Measurements from ENCODE around the gene NUP107. TPM values are rescaled to one million over a fixed set of nuclear protein-coding genes. Genes with fewer than 3 reads are reported as not detected.

NUP107 gene
- total and polyA plus RNA-seq, 12 donors = 9.9 to 25.7 (median 21.8) TPM

DNA sequence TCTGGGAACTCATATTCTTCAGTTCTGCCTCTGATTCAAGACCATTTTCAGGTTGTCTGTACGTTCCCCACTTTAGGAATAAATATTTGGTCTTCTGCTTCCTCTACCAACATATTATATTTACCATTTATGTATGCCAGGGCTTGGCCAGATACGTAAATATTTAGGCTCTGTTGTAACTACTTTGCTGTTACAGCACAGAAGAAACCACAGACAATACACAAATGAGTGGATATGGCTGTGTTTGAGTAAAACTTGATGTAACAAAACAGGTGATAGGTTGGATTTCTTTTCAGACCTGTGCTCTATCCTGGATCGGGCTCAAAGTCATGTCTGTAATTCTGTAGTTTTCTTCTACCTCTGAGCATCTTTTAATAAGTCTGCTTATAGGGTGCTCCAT is 38.6 kb upstream of the NUP107 start:
- Histone ChIP-seq H3K4me3 (no peak overlapping the region), H3K4me1 (peaks cover 0 to 41% (median 15%) of the 10 kb centered on the region in 9 donors), H3K9me3 (no peaks in the 10 kb centered on the region), H3K27me3 (no peaks in the 10 kb centered on the region), H3K36me3 (peaks cover 0 to 54% (median 17%) of the 10 kb centered on the region in 9 donors), H3K27ac (no peak overlapping the region)
- DNase-seq (no peak), ATAC-seq (no peak)
- 90 to 91% methylated on average over 3 of the region's 3 CpGs for WGBS, 2 donors
- TF ChIP-seq, protein P1, sequence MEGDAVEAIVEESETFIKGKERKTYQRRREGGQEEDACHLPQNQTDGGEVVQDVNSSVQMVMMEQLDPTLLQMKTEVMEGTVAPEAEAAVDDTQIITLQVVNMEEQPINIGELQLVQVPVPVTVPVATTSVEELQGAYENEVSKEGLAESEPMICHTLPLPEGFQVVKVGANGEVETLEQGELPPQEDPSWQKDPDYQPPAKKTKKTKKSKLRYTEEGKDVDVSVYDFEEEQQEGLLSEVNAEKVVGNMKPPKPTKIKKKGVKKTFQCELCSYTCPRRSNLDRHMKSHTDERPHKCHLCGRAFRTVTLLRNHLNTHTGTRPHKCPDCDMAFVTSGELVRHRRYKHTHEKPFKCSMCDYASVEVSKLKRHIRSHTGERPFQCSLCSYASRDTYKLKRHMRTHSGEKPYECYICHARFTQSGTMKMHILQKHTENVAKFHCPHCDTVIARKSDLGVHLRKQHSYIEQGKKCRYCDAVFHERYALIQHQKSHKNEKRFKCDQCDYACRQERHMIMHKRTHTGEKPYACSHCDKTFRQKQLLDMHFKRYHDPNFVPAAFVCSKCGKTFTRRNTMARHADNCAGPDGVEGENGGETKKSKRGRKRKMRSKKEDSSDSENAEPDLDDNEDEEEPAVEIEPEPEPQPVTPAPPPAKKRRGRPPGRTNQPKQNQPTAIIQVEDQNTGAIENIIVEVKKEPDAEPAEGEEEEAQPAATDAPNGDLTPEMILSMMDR (IDR thresholded peaks at IDR 0.05) = no peak
- intact Hi-C loops (cut with DNase I) = loop anchor here in 1 of 10 donors (5.0 kb wide), 1 partner anchor 36 kb away; the partner anchor contains the start of gene RAP1B

DNA sequence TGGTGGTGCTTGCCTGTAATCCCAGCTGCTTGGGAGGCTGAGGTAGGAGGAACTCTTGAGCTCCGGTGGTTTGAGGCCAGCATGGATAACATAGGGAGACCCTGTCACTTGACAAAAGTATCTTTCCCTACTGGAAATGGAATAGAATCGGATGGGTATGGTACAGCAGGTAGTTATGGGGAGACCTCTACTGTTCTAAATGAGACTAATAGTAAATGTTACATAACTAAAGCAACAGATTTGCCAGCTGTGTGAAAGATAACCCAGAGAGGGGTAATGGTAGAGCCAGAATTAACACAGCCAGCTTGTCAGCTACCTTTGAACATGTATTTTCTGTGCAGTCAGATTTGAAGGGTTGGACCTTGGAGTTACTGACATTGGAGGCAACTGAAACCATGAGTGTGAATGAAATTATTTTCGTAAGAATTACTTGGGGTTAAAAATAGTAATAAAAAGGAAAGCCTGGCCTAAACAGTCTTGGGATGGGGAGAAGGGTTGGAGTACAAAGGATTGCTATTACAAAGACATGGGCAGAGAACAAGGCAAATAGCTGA is 21.7 kb upstream of the NUP107 start:
- Histone ChIP-seq H3K36me3 (peaks cover 0 to 56% (median 10%) of the 10 kb centered on the region in 9 donors), H3K27ac (peak overlapping the region in 3 of 10 donors; percentile 10 to 30 (median 29)), H3K9me3 (no peaks in the 10 kb centered on the region), H3K4me1 (peaks cover 0 to 9% (median 5%) of the 10 kb centered on the region in 9 donors), H3K27me3 (no peaks in the 10 kb centered on the region), H3K4me3 (no peak overlapping the region)
- intact Hi-C loops (cut with DNase I) = loop anchor here in 3 of 10 donors (5.0 to 10.0 kb wide), 2 partner anchors 308 to 310 kb away; no protein-coding TSS in a partner anchor
- ATAC-seq (peak; percentile 56 to 89 (median 76)), DNase-seq (no peak)
- TF ChIP-seq, protein P1 (IDR thresholded peaks at IDR 0.05) = peak in 5 of 9 donors; percentile 13 to 52 (median 41)
- 66 to 76% methylated on average over 3 of the region's 3 CpGs for WGBS, 2 donors

DNA sequence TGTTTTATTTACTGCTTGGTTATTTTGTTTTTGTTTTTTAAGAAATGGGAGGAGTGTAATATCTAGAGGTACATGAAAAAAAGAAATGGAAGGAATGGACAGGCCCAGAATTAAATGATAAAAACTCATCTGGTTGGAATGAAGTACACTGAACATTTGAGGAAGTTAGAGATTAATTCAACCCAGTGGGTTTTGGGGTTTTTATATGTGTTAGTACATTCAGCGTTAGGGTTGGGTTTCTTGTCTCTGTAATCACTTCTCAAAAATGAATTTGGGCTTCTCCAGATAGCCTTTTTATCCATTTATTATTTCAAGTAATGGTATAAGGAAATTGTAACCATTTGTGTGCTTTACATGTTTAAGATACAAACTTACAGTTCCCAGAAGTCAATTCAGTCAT is 19.5 kb upstream of the NUP107 start:
- intact Hi-C loops (cut with DNase I) = loop anchor here in 3 of 10 donors (5.0 to 10.0 kb wide), 2 partner anchors 310 to 312 kb away; no protein-coding TSS in a partner anchor

DNA sequence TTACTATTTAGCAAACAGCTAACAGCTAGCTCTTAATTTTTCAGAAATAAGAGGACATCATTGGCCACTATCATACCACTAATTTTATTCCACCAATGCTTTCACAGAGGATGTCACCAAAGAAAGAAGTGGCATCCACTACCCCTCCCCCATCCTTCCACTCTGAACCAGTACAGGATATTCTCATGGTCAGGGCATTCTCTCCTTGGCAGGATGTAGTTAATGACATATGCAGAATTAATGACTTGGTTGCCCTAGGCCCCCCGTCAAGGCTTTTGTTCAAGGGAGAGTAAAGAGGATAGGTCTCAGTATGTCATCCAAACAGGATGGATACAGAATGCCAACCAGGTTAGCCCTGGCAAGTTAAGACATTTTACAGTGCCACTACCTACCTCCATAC is 18.9 kb upstream of the NUP107 start:
- Histone ChIP-seq H3K27ac (no peak overlapping the region), H3K27me3 (no peaks in the 10 kb centered on the region), H3K9me3 (no peaks in the 10 kb centered on the region), H3K4me3 (no peak overlapping the region), H3K4me1 (peaks cover 0 to 9% (median 5%) of the 10 kb centered on the region in 9 donors), H3K36me3 (peaks cover 0 to 30% (median 0%) of the 10 kb centered on the region in 9 donors)
- intact Hi-C loops (cut with DNase I) = loop anchor here in 3 of 10 donors (5.0 to 10.0 kb wide), 2 partner anchors 311 to 313 kb away; no protein-coding TSS in a partner anchor
- no peak for DNase-seq
- no peak for ATAC-seq
- TF ChIP-seq, protein P1 (IDR thresholded peaks at IDR 0.05) = no peak
- WGBS, 2 donors = 57 to 58% methylated on average over 1 of the region's 1 CpG

More for the DNA sequence above, 19.5 kb upstream of the NUP107 start:
- no peak for DNase-seq
- 83 to 93% methylated on average over 1 of the region's 1 CpG for WGBS, 2 donors
- TF ChIP-seq, protein P1 (IDR thresholded peaks at IDR 0.05) = no peak
- Histone ChIP-seq H3K36me3 (peaks cover 0 to 35% (median 0%) of the 10 kb centered on the region in 9 donors), H3K27ac (no peak overlapping the region), H3K4me3 (no peak overlapping the region), H3K4me1 (peaks cover 0 to 9% (median 5%) of the 10 kb centered on the region in 9 donors), H3K9me3 (no peaks in the 10 kb centered on the region), H3K27me3 (no peaks in the 10 kb centered on the region)
- ATAC-seq = no peak
